ENCODE results near the gene FUT8. TPM values are rescaled to one million over a fixed set of nuclear protein-coding genes. Genes with fewer than 3 reads are reported as not detected.

FUT8 gene
- total RNA-seq, 1 donor from 2014 or later, result 18.1 TPM

DNA sequence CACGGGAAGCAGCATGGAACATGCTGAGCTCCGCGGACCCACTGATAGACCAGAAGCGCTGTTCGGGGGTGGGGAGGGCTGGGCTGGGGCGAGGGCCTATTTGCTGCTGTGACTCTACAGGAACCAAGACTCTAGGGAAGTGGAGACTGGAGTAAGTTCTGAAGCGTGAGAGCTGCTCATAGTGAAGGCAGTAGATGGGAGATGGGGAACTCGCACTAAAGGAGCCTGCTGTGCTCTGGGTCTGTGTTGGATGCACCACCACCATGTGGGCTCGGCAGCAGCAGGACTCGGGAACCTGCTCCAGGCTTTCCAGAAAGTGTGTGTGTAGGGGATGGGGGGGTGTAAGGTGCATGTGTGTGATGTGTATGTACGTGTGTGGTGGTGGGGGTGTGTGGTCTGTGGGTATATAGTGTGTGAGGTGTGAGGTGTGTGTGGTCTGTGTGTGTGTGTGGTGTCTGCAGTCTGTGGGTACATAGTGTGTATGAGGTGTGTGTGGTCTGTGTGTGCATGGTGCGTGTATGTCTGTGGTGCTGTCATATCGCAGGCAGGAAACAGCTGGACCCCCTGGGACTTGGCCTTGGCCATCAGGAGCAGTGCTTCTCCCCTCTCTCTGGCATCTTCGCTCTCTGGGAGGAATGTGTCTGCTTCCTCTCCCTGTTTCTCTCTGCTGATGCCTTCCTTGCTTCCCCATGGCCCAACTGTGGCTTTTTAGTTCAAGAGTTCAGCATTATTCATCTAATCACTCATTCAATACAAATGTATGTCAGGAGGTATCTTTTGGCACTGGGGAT, 378.9 kb downstream of the FUT8 start:
- TF ChIP-seq CTCF (IDR thresholded peaks at IDR 0.05), result no peak
- Mint-ChIP-seq H3K36me3 (ENCODE audit: low read depth) (no peaks in the 10 kb centered on the region), H3K27me3 (ENCODE audit: low read depth) (no peaks in the 10 kb centered on the region), H3K9me3 (ENCODE audit: low read depth) (no peaks in the 10 kb centered on the region), H3K27ac (ENCODE audit: unreplicated experiment) (no peak overlapping the region), H3K4me3 (ENCODE audit: unreplicated experiment) (no peak overlapping the region), H3K4me1 (ENCODE audit: low read depth) (no peaks in the 10 kb centered on the region)
- DNase-seq (ENCODE audit: low spot score), result no peak

DNA sequence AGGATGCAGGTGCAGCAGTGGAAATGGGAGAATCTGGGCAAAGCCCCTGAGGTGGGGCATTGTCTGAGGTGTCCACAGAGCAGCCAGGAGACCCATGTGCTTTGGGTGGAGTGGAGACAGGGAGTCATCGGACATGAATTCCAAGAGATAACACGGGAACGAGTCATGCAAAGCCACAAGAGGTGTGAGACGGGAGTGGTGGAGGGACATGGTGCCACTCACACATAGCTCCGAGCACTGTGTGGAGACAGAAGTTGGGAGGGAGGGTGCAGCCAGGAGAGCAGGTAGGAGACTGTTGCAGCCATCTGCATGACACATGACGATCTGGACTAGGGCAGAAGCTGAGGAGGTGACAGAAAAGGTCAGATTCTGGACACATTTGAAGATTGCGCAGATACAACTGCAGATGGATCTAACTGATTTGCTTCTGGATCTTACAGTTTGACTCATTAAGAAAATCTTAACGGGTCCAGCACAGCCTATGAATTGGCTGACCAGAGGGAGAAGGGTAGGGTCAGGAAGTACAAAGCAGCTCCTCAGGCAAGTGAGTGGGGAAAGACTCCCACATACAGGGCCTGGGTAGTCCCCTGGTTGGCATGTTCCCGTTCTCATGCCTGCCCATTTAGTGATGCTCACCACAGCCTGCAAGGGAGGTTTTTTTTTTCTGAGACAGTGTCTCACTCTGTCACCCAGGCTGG, 379.8 kb downstream of the FUT8 start:
- no peak for TF ChIP-seq CTCF (IDR thresholded peaks at IDR 0.05)
- H3K4me3 Mint-ChIP-seq (ENCODE audit: unreplicated experiment), result no peak overlapping the region
- no peaks in the 10 kb centered on the region for H3K36me3 Mint-ChIP-seq (ENCODE audit: low read depth)
- no peak for DNase-seq (ENCODE audit: low spot score)
- no peaks in the 10 kb centered on the region for H3K4me1 Mint-ChIP-seq (ENCODE audit: low read depth)
- no peak overlapping the region for H3K27ac Mint-ChIP-seq (ENCODE audit: unreplicated experiment)
- H3K9me3 Mint-ChIP-seq (ENCODE audit: low read depth), result no peaks in the 10 kb centered on the region
- H3K27me3 Mint-ChIP-seq (ENCODE audit: low read depth), result no peaks in the 10 kb centered on the region

Small RNA genes within 50 kb of the gene (microRNA-seq; reads per million reads assigned to microRNA genes)
- gene MIR625 (ENCODE audit: borderline number of aligned reads), result not detected

All from chondrocyte (in vitro differentiated cells).